Gastroesophageal sphincter (tissue), 3 donors: ENCODE results near the gene ZNF362.

ENCODE experiments used
- POLR2AphosphoS5 ChIP-seq: sonication (generic); formaldehyde crosslinking; IDR thresholded peaks from one replicate; pipeline ENCODE4 v1.6.1; 2017; ENCODE audit warnings: antibody characterized with exemption
- TF ChIP-seq, protein P1 (sequence below), 4 experiments: fragments of 200-600 bp in 2 of 4; fragments of 450-650 bp in 2 of 4; sonication (generic) in 1 of 4; IDR thresholded peaks; one replicate each; pipeline ENCODE4 v1.5.1; 2017 to 2019; ENCODE audit warnings: antibody characterized with exemption in 4 of 4, mild to moderate bottlenecking in 2 of 4, moderate library complexity in 2 of 4

GRCh38 chr1:33346927-33347649, 90.8 kb downstream of the ZNF362 start:
- peak; percentile 94 for TF ChIP-seq POLR2AphosphoS5
- TF ChIP-seq, protein P1, sequence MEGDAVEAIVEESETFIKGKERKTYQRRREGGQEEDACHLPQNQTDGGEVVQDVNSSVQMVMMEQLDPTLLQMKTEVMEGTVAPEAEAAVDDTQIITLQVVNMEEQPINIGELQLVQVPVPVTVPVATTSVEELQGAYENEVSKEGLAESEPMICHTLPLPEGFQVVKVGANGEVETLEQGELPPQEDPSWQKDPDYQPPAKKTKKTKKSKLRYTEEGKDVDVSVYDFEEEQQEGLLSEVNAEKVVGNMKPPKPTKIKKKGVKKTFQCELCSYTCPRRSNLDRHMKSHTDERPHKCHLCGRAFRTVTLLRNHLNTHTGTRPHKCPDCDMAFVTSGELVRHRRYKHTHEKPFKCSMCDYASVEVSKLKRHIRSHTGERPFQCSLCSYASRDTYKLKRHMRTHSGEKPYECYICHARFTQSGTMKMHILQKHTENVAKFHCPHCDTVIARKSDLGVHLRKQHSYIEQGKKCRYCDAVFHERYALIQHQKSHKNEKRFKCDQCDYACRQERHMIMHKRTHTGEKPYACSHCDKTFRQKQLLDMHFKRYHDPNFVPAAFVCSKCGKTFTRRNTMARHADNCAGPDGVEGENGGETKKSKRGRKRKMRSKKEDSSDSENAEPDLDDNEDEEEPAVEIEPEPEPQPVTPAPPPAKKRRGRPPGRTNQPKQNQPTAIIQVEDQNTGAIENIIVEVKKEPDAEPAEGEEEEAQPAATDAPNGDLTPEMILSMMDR (IDR thresholded peaks at IDR 0.05), result no peak
